ENCODE data around the gene SNX7. TPM values are rescaled to one million over a fixed set of nuclear protein-coding genes. Genes with fewer than 3 reads are reported as not detected.

The SNX7 gene
- total and polyA plus RNA-seq, 2 donors (not counting 1 experiment from before 2014, with no cell fraction given): not detected

DNA sequence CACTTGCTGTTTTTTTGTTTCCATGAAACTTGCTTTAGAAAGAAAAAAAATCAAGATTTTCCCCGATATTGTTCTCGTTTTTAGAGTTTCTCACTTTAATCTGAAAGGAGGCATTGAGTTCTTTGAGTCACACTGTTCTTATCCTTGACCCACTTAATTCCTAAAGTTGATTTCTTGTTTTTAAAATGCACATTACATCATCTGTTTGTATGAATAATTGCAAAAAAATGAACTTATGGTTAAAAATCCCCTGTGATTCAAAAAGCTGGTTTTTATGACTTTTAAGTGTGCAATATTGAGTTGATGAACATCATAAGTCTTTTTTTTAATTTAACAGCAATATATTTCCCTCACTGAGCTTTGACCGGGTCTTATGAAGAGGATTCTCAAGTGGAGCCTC is 131.6 kb downstream of the SNX7 start:
- H3K4me1 ChIP-seq (ENCODE audit: control insufficient read depth in 2 of 2, insufficient read depth in 2 of 2, low read length in 2 of 2): no peaks in the 10 kb centered on the region
- TF ChIP-seq, protein P1, sequence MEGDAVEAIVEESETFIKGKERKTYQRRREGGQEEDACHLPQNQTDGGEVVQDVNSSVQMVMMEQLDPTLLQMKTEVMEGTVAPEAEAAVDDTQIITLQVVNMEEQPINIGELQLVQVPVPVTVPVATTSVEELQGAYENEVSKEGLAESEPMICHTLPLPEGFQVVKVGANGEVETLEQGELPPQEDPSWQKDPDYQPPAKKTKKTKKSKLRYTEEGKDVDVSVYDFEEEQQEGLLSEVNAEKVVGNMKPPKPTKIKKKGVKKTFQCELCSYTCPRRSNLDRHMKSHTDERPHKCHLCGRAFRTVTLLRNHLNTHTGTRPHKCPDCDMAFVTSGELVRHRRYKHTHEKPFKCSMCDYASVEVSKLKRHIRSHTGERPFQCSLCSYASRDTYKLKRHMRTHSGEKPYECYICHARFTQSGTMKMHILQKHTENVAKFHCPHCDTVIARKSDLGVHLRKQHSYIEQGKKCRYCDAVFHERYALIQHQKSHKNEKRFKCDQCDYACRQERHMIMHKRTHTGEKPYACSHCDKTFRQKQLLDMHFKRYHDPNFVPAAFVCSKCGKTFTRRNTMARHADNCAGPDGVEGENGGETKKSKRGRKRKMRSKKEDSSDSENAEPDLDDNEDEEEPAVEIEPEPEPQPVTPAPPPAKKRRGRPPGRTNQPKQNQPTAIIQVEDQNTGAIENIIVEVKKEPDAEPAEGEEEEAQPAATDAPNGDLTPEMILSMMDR (IDR thresholded peaks at IDR 0.05): no peak
- TF ChIP-seq EZH2 (IDR thresholded peaks at IDR 0.05; ENCODE audit: borderline replicate concordance, insufficient read depth, low read depth, low read length, poor library complexity, severe bottlenecking): no peak
- H3K9ac ChIP-seq (ENCODE audit: low read length): no peak overlapping the region
- H3K36me3 ChIP-seq (replicated peaks in 1 of 2; ENCODE audit: control extremely low read depth in 1 of 2, control insufficient read depth in 1 of 2, extremely low read depth in 1 of 2, insufficient read depth in 2 of 2, low read length in 1 of 2): no peaks in the 10 kb centered on the region
- H3K4me3 Mint-ChIP-seq: no peak overlapping the region
- H3K4me3 ChIP-seq (ENCODE audit: control extremely low read depth in 1 of 5, extremely low read depth in 1 of 5, insufficient read depth in 1 of 5, low read depth in 2 of 5, low read length in 4 of 5): no peak overlapping the region
- no peaks in the 10 kb centered on the region for H3K79me2 ChIP-seq (ENCODE audit: control insufficient read depth, insufficient read depth, low read length)
- no peaks in the 10 kb centered on the region for H4K20me1 ChIP-seq (ENCODE audit: control insufficient read depth, insufficient read depth, low read length, poor library complexity, severe bottlenecking)
- no peaks in the 10 kb centered on the region for H3K27me3 Mint-ChIP-seq
- no peak overlapping the region for H2AFZ ChIP-seq (ENCODE audit: insufficient read depth, low read depth, low read length, poor library complexity, severe bottlenecking)
- H3K4me1 Mint-ChIP-seq: no peaks in the 10 kb centered on the region
- no peak overlapping the region for H3K27ac ChIP-seq (ENCODE audit: low read length in 2 of 2)
- no peaks in the 10 kb centered on the region for H3K9me3 Mint-ChIP-seq (ENCODE audit: insufficient read depth)
- no peak for DNase-seq
- CTCF ChIA-PET: interaction anchor here (1.0 to 2.3 kb wide), 7 partner anchors 8 to 687 kb away, joined by 3 to 10 read pairs (median 6); no protein-coding TSS in a partner anchor
- ATAC-seq (ENCODE audit: low read depth): no peak
- H3K4me2 ChIP-seq (replicated peaks; ENCODE audit: low read depth, low read length, poor library complexity, severe bottlenecking): no peak overlapping the region
- WGBS (ENCODE audit: insufficient coverage): no CpG with 5 or more reads among the region's 3 CpGs
- POLR2A ChIA-PET: no interaction called here
- no peaks in the 10 kb centered on the region for H3K9me3 ChIP-seq (ENCODE audit: control extremely low read depth in 1 of 3, control insufficient read depth in 2 of 3, insufficient read depth in 1 of 3, low read length in 2 of 3)
- no peak overlapping the region for H3K27ac Mint-ChIP-seq
- intact Hi-C loops (cut with micrococcal nuclease): loop anchor here (5.0 kb wide), 1 partner anchor 894 kb away; no protein-coding TSS in a partner anchor
- no peaks in the 10 kb centered on the region for H3K27me3 ChIP-seq (replicated peaks in 1 of 4; ENCODE audit: control extremely low read depth in 1 of 4, control insufficient read depth in 3 of 4, insufficient read depth in 4 of 4, low read length in 3 of 4)

DNA sequence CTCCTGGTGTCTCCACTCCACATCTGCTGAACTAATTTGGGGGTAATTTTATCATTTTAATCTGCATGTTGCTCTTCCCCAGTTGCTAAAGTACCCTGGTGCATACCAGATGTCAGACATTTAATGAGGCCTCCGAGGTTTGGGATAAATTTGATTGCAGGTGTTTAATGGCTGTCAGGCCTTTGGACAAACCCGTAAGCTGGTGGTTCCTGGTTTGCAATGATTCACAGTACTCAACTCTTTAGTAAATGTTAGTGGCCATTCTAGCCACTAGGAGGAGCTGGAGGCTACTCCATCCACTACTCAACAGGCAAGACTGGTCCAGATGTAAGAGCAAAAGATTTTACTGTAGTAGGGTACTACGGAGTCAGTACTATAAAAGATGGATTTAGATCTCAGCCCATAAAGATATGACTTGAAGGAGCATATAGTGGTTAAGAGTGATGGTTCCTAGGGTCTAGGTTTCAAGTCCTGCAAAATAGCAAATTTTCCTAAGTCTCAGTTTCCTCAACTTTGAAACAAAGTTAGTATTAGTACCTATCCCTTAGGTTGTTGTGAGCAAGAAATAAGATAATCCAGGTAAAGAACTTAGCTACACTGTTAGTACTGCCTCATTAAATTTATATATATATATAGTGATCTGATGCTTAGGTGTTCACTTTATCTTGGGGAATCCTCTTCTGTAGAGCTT is 132.8 kb downstream of the SNX7 start:
- Histone ChIP-seq H3K9ac (ENCODE audit: low read length) (no peak overlapping the region), H3K9me3 (ENCODE audit: control extremely low read depth in 1 of 3, control insufficient read depth in 2 of 3, insufficient read depth in 1 of 3, low read length in 2 of 3) (no peaks in the 10 kb centered on the region), H3K4me1 (ENCODE audit: control insufficient read depth in 2 of 2, insufficient read depth in 2 of 2, low read length in 2 of 2) (no peaks in the 10 kb centered on the region), H2AFZ (ENCODE audit: insufficient read depth, low read depth, low read length, poor library complexity, severe bottlenecking) (peak overlapping the region; percentile 52), H3K36me3 (replicated peaks in 1 of 2; ENCODE audit: control extremely low read depth in 1 of 2, control insufficient read depth in 1 of 2, extremely low read depth in 1 of 2, insufficient read depth in 2 of 2, low read length in 1 of 2) (no peaks in the 10 kb centered on the region), H4K20me1 (ENCODE audit: control insufficient read depth, insufficient read depth, low read length, poor library complexity, severe bottlenecking) (no peaks in the 10 kb centered on the region), H3K27ac (ENCODE audit: low read length in 2 of 2) (no peak overlapping the region), H3K4me2 (replicated peaks; ENCODE audit: low read depth, low read length, poor library complexity, severe bottlenecking) (no peak overlapping the region), H3K4me3 (ENCODE audit: control extremely low read depth in 1 of 5, extremely low read depth in 1 of 5, insufficient read depth in 1 of 5, low read depth in 2 of 5, low read length in 4 of 5) (no peak overlapping the region), H3K79me2 (ENCODE audit: control insufficient read depth, insufficient read depth, low read length) (no peaks in the 10 kb centered on the region), H3K27me3 (replicated peaks in 1 of 4; ENCODE audit: control extremely low read depth in 1 of 4, control insufficient read depth in 3 of 4, insufficient read depth in 4 of 4, low read length in 3 of 4) (no peaks in the 10 kb centered on the region)
- ChIA-PET POLR2A (no interaction called here), CTCF (interaction anchor here (0.7 to 2.3 kb wide), 10 partner anchors 9 to 687 kb away, joined by 3 to 10 read pairs (median 6); no protein-coding TSS in a partner anchor)
- no peak overlapping the region for H3K27ac Mint-ChIP-seq
- H3K27me3 Mint-ChIP-seq: no peaks in the 10 kb centered on the region
- intact Hi-C loops (cut with micrococcal nuclease): loop anchor here (1.0 to 5.0 kb wide), 2 partner anchors 386 to 893 kb away; no protein-coding TSS in a partner anchor
- peak; percentile 62 for ATAC-seq (ENCODE audit: low read depth)
- H3K4me1 Mint-ChIP-seq: peaks cover 2% of the 10 kb centered on the region
- H3K9me3 Mint-ChIP-seq (ENCODE audit: insufficient read depth): no peaks in the 10 kb centered on the region
- H3K4me3 Mint-ChIP-seq: no peak overlapping the region
- no CpG with 5 or more reads among the region's 3 CpGs for WGBS (ENCODE audit: insufficient coverage)
- TF ChIP-seq EZH2 (IDR thresholded peaks at IDR 0.05; ENCODE audit: borderline replicate concordance, insufficient read depth, low read depth, low read length, poor library complexity, severe bottlenecking): no peak
- TF ChIP-seq, protein P1 (IDR thresholded peaks at IDR 0.05): peak; percentile 74
- peak; percentile 69 for DNase-seq
